Measurements from ENCODE around the gene TTLL3. TPM values are rescaled to one million over a fixed set of nuclear protein-coding genes. Genes with fewer than 3 reads are reported as not detected.

The TTLL3 gene
- total and polyA plus RNA-seq, 2 of the 4 experiments (the other 2 are of a cell fraction) = 6.8 to 43.4 TPM

DNA sequence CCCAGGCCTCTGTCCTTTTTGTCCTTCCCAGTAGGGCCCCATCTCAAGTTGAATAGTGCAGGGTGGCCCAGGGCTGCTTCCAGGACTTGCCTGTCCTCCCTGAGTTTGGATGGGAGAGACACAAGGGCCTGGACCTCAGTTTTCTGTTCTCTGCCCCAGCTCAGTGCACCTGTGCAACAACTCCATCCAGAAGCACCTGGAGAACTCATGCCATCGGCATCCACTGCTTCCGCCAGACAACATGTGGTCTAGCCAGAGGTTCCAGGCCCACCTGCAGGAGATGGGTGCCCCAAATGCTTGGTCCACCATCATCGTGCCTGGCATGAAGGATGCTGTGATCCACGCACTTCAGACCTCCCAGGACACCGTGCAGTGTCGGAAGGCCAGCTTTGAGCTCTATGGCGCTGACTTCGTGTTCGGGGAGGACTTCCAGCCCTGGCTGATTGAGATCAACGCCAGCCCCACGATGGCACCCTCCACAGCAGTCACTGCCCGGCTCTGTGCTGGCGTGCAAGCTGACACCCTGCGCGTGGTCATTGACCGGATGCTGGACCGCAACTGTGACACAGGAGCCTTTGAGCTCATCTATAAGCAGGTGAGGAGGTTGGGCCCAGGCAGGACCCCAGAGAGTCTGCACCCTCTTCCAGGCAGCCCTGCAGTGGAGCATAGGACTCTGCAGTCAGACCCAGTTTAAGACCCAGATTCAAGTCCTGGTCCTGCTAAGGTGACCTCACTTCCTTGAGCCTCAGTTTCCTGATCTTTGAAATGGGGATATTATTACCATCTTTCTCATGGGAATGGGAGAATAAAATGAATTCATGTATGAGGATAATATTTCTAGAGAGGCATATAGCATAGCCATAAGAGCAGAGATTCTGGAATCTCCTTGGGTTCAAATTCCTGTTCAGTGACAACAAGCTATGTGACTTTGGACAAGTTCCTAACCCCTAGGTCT is 19.0 kb downstream of the TTLL3 start:
- H2AK5ac ChIP-seq (ENCODE audit: low read depth, low read length) = no peak overlapping the region
- H3K9ac ChIP-seq (ENCODE audit: low read depth, low read length) = no peak overlapping the region
- WGBS, 2 experiments (ENCODE audit: extremely low coverage in 2 of 2, insufficient read length in 1 of 2) = 95% methylated on average over 10 of the region's 17 CpGs; no CpG with 5 or more reads in 1 of the 2 experiments
- ChIA-PET POLR2A (ENCODE audit: unreplicated experiment) (no interaction called here), CTCF (interaction anchor here (0.7 kb wide), 1 partner anchor 12 kb away, joined by 5 read pairs; no protein-coding TSS in a partner anchor)
- H3K79me1 ChIP-seq (ENCODE audit: low read depth in 1 of 2, low read length in 2 of 2) = no peaks in the 10 kb centered on the region
- no peaks in the 10 kb centered on the region for H3K4me1 ChIP-seq (ENCODE audit: control insufficient read depth, insufficient read depth, low read length)
- no peak overlapping the region for H3K14ac ChIP-seq (replicated peaks; ENCODE audit: low read depth, low read length)
- TF ChIP-seq MAFK (IDR thresholded peaks at IDR 0.05; ENCODE audit: low read depth, low read length) (no peak), BHLHE40 (IDR thresholded peaks at IDR 0.05; ENCODE audit: low read depth, low read length) (no peak)
- H3K18ac ChIP-seq (ENCODE audit: low read depth, low read length) = no peak overlapping the region
- intact Hi-C loops (cut with micrococcal nuclease) = no loop called here
- DNase-seq (no peak), ATAC-seq (ENCODE audit: low read depth) (no peak)
- H3K9me1 ChIP-seq (ENCODE audit: insufficient read depth, low read length) = 0 out of 2 replicates have a peak, but pooled peaks cover 3% of the 10 kb centered on the region
- H3K9me3 ChIP-seq (ENCODE audit: control insufficient read depth, insufficient read depth, low read length) = no peaks in the 10 kb centered on the region
- H3K36me3 ChIP-seq (ENCODE audit: control insufficient read depth, insufficient read depth, low read length) = peaks cover 33% of the 10 kb centered on the region
- in situ Hi-C loops (cut with MboI; ENCODE audit: low sequenced_read_pairs) = no loop called here
- no peak overlapping the region for H2BK120ac ChIP-seq (ENCODE audit: low read depth, low read length)
- no peak overlapping the region for H2AFZ ChIP-seq (replicated peaks; ENCODE audit: low read length, poor library complexity)
- no peaks in the 10 kb centered on the region for H3K27me3 ChIP-seq (ENCODE audit: control insufficient read depth, insufficient read depth, low read length)
- H4K20me1 ChIP-seq (ENCODE audit: insufficient read depth, low read length) = no peaks in the 10 kb centered on the region
- H3K4me3 ChIP-seq (ENCODE audit: insufficient read depth, low read depth, low read length) = no peak overlapping the region
- H2BK15ac ChIP-seq (ENCODE audit: low read depth, low read length) = no peak overlapping the region
- no peak overlapping the region for H4K8ac ChIP-seq (ENCODE audit: low read depth in 2 of 2, low read length in 2 of 2)
- BruUV-seq (replicated peaks) = no TSS peak
- no peak overlapping the region for H3K4ac ChIP-seq (ENCODE audit: low read depth, low read length)
- dilution Hi-C loops (cut with HindIII; ENCODE audit: low sequenced_read_pairs, unreplicated experiment) = no loop called here
- no peak overlapping the region for H4K5ac ChIP-seq (ENCODE audit: low read depth, low read length)
- H3K56ac ChIP-seq (ENCODE audit: extremely low read depth, insufficient read depth, low read length) = no peak overlapping the region
- no peak overlapping the region for H3K4me2 ChIP-seq (ENCODE audit: low read depth, low read length)
- no peak overlapping the region for H2BK20ac ChIP-seq (ENCODE audit: low read depth, low read length)
- no peak overlapping the region for H4K91ac ChIP-seq (ENCODE audit: insufficient read depth, low read depth, low read length)
- no peak overlapping the region for H2AK9ac ChIP-seq (replicated peaks; ENCODE audit: low read depth, low read length, poor library complexity)
- no peak overlapping the region for H2BK5ac ChIP-seq (ENCODE audit: low read depth, low read length, poor library complexity, severe bottlenecking)
- no peak overlapping the region for H3K23ac ChIP-seq (ENCODE audit: low read depth, low read length)
- H3K27ac ChIP-seq (ENCODE audit: insufficient read depth, low read length) = no peak overlapping the region
